Hepatocyte (in vitro differentiated cells): ENCODE results near the gene PIGR. TPM values are rescaled to one million over a fixed set of nuclear protein-coding genes. Genes with fewer than 3 reads are reported as not detected.
A peak's percentile ranks its signal among the peaks of the same experiment; 100 is the strongest.

Source experiments
- DNase-seq: peaks from one replicate; pipeline ENCODE4 v3.0.0-alpha.2; 2016; ENCODE audit warnings: low spot score
- H2AFZ ChIP-seq: fragments of 200-600 bp; sonication (generic); 2 replicates; pipeline ENCODE4 v1.6.0; 2016; ENCODE audit warnings: antibody characterized with exemption, mild to moderate bottlenecking
- H3K27ac ChIP-seq: fragments of 200-600 bp; sonication (generic); 2 replicates; pipeline ENCODE4 v1.5.1; 2016; ENCODE audit warnings: mild to moderate bottlenecking
- H3K27me3 ChIP-seq: fragments of 200-600 bp; sonication (generic); 2 replicates; pipeline ENCODE4 v1.6.1; 2016
- H3K36me3 ChIP-seq: fragments of 200-600 bp; sonication (generic); replicated peaks from 2 replicates; pipeline ENCODE4 v1.5.1; 2016; ENCODE audit warnings: low read depth; ENCODE audit not compliant: insufficient read depth
- H3K4me1 ChIP-seq: fragments of 200-600 bp; sonication (generic); 2 replicates; pipeline ENCODE4 v1.5.1; 2016; ENCODE audit warnings: mild to moderate bottlenecking, moderate library complexity; ENCODE audit not compliant: insufficient read depth
- H3K4me2 ChIP-seq: fragments of 200-600 bp; sonication (generic); 2 replicates; pipeline ENCODE4 v1.6.0; 2016
- H3K4me3 ChIP-seq: fragments of 200-600 bp; sonication (generic); 2 replicates; pipeline ENCODE4 v1.5.1; 2016; ENCODE audit warnings: mild to moderate bottlenecking
- H3K79me2 ChIP-seq: fragments of 200-600 bp; sonication (generic); 2 replicates; pipeline ENCODE4 v1.6.0; 2017; ENCODE audit warnings: mild to moderate bottlenecking
- H3K9me2 ChIP-seq: fragments of 200-600 bp; sonication (generic); replicated peaks from 2 replicates; pipeline ENCODE4 v1.6.0; 2017; ENCODE audit warnings: mild to moderate bottlenecking; ENCODE audit not compliant: insufficient read depth
- H3K9me3 ChIP-seq: fragments of 200-600 bp; sonication (generic); 2 replicates; pipeline ENCODE4 v1.5.1; 2016; ENCODE audit warnings: low read depth, mild to moderate bottlenecking
- H4K20me1 ChIP-seq: fragments of 200-600 bp; sonication (generic); 2 replicates; pipeline ENCODE4 v1.6.0; 2016; ENCODE audit warnings: mild to moderate bottlenecking; ENCODE audit not compliant: insufficient read depth, poor library complexity, severe bottlenecking
- EZH2 ChIP-seq: fragments of 200-600 bp; sonication (generic); IDR thresholded peaks from 2 replicates; pipeline ENCODE4 v1.6.1; 2016; ENCODE audit warnings: antibody characterized with exemption, mild to moderate bottlenecking, borderline replicate concordance
- EZH2phosphoT487 ChIP-seq: fragments of 200-600 bp; sonication (generic); IDR thresholded peaks from one replicate; pipeline ENCODE4 v1.6.1; 2018; ENCODE audit warnings: antibody characterized with exemption, mild to moderate bottlenecking, low read depth, moderate library complexity; ENCODE audit not compliant: unreplicated experiment, severe bottlenecking
- WGBS: methylation state at CpG from one replicate; pipeline ENCODE4 v1.1.6; 2016; ENCODE audit warnings: low lambda C conversion rate; ENCODE audit errors: missing lambda C conversion rate; 5-methylcytosine and 5-hydroxymethylcytosine counted together
- polyA plus RNA-seq: library from polyadenylated mRNA; unstranded; fragments of >200 nt; fragmentation: Nextera tagmentation; extraction: Ambion mirVana; gene quantifications from 2 replicates; pipeline ENCODE4 v1.2.1, GENCODE V29; 2016
- total RNA-seq: library from RNA; depleted of rRNA; stranded (reverse); fragments of >200 nt; gene quantifications from 2 replicates; pipeline ENCODE4 v1.2.3, GENCODE V29; 2014
- TF ChIP-seq, protein P1 (sequence below): fragments of 200-600 bp; sonication (generic); IDR thresholded peaks from 2 replicates; pipeline ENCODE4 v1.5.1; 2016; ENCODE audit warnings: antibody characterized with exemption, mild to moderate bottlenecking; ENCODE audit not compliant: poor library complexity

PIGR gene
- total and polyA plus RNA-seq, 2 experiments from 2014 or later = 8.1 to 22.9 TPM

DNA sequence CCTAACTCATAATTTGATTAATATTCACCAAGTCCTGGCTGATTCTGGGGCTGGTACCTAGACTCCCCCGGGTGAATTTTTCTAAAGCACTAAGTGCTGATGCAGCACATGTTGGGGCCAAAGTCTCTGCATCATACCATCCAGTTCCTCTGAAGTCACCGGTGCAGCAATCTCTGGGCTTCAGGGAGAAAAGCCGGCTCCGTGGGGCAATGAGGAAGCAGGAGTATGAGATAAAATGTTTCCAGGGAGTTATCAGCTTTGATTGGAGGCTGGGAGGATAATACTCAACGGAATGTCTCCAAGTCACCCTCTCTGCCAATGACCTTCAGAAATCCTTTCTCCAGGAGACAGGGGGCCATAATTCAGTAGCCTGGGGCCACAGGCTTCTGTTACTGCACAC is 22.8 kb upstream of the PIGR start:
- peak; percentile 81 for DNase-seq
- peaks cover 29% of the 10 kb centered on the region for H3K4me1 ChIP-seq

DNA sequence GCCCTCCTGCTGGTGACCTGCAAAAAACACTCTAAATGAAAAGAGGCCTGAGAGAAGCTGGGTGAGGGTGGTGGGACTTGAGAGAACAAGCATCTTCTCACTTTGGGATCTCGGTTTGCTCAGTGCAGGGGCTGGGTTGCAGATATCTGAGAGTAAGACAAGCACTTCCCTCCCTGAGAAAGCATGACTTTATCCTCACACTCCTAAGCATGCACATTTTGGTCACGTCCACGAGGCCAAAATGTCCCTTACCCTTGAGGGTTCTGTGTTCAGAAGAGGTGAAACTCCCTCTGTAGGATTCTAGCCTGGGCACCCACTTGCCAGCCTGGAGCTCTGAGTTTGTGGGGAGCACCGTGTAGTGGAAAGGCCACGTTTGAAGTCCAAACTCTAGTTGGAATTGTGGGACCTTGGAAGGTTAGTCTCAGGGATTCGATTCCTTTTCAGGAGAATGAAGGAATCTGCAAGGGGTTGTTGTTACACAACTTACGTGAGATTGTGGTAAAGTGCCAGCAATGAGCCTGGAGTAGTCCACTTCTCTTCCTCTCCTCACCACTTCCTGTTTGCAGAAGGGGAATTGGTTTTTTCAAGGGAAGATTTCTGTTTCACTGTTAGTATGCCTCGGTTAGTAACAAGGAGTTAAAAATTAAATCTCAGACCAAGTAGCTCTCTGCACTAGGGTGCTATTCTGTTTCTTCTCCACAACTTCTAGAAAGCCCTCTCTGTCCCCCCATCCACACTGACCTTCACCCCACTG is 21.0 kb upstream of the PIGR start:
- Histone ChIP-seq H3K27ac (peak overlapping the region; percentile 83), H3K4me3 (no peak overlapping the region), H3K4me1 (peaks cover 16% of the 10 kb centered on the region), H4K20me1 (no peaks in the 10 kb centered on the region), H3K79me2 (no peaks in the 10 kb centered on the region), H3K4me2 (no peak overlapping the region), H3K9me3 (no peaks in the 10 kb centered on the region), H3K36me3 (no peaks in the 10 kb centered on the region), H3K27me3 (no peaks in the 10 kb centered on the region), H2AFZ (no peak overlapping the region), H3K9me2 (no peaks in the 10 kb centered on the region)
- no peak for TF ChIP-seq EZH2
- TF ChIP-seq EZH2phosphoT487 = no peak
- TF ChIP-seq, protein P1, sequence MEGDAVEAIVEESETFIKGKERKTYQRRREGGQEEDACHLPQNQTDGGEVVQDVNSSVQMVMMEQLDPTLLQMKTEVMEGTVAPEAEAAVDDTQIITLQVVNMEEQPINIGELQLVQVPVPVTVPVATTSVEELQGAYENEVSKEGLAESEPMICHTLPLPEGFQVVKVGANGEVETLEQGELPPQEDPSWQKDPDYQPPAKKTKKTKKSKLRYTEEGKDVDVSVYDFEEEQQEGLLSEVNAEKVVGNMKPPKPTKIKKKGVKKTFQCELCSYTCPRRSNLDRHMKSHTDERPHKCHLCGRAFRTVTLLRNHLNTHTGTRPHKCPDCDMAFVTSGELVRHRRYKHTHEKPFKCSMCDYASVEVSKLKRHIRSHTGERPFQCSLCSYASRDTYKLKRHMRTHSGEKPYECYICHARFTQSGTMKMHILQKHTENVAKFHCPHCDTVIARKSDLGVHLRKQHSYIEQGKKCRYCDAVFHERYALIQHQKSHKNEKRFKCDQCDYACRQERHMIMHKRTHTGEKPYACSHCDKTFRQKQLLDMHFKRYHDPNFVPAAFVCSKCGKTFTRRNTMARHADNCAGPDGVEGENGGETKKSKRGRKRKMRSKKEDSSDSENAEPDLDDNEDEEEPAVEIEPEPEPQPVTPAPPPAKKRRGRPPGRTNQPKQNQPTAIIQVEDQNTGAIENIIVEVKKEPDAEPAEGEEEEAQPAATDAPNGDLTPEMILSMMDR = no peak
- no peak for DNase-seq
- WGBS = 84% methylated on average over 8 of the region's 8 CpGs

More for the DNA sequence above, 22.8 kb upstream of the PIGR start:
- no peak overlapping the region for H3K4me3 ChIP-seq
- H3K79me2 ChIP-seq = no peaks in the 10 kb centered on the region
- H2AFZ ChIP-seq = no peak overlapping the region
- H3K9me3 ChIP-seq = no peaks in the 10 kb centered on the region
- no peaks in the 10 kb centered on the region for H3K36me3 ChIP-seq
- H3K9me2 ChIP-seq = no peaks in the 10 kb centered on the region
- H3K27me3 ChIP-seq = no peaks in the 10 kb centered on the region
- TF ChIP-seq, protein P1 = no peak
- TF ChIP-seq EZH2phosphoT487 (no peak), EZH2 (no peak)
- 40% methylated on average over 5 of the region's 5 CpGs for WGBS
- peak overlapping the region; percentile 83 for H3K27ac ChIP-seq
- H3K4me2 ChIP-seq = no peak overlapping the region
- no peaks in the 10 kb centered on the region for H4K20me1 ChIP-seq

DNA sequence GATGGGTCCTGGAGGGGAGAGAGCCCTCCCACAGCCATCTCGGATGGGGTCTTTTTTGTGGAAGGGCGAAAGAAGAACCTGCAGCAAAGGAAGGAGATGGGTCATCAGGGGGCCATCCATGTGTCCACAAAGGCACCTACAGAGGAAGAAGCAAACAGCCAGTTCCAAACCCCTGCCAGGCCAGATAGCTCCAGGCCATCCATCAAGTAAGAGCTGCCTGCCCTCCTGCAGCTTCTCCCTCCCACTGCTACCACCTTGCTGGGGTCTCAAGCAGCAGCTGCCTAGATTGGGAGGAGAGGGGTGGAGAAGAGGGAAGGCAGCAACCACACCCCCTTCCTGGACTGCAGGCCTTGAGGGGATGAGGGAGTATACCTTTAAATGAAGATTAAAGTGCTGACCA is 19.5 kb upstream of the PIGR start:
- Histone ChIP-seq H3K9me2 (no peaks in the 10 kb centered on the region), H3K27me3 (no peaks in the 10 kb centered on the region), H3K36me3 (no peaks in the 10 kb centered on the region), H3K79me2 (no peaks in the 10 kb centered on the region), H3K4me2 (no peak overlapping the region), H3K4me3 (no peak overlapping the region), H4K20me1 (no peaks in the 10 kb centered on the region), H3K4me1 (peaks cover 12% of the 10 kb centered on the region), H2AFZ (no peak overlapping the region), H3K9me3 (no peaks in the 10 kb centered on the region), H3K27ac (no peak overlapping the region)
- TF ChIP-seq, protein P1 = no peak
- no peak for TF ChIP-seq EZH2
- TF ChIP-seq EZH2phosphoT487 = no peak
- no peak for DNase-seq
- 96% methylated on average over 2 of the region's 2 CpGs for WGBS
